ENCODE results near the gene NOTO. TPM values are rescaled to one million over a fixed set of nuclear protein-coding genes. Genes with fewer than 3 reads are reported as not detected.
A peak's percentile ranks its signal among the peaks of the same experiment; 100 is the strongest.
"Not testable (repeated sequence)": the region's sequence is repeated elsewhere in the genome, so short reads cannot be mapped to it uniquely, and the experiment has no call there.

Gene NOTO
- total RNA-seq, 2 donors from 2014 or later, result not detected

GRCh38 chr2:73176881-73177644 is 25.3 kb upstream of the NOTO start:
- ATAC-seq, result peak; percentile 80 to 86
- peak; percentile 84 to 92 for DNase-seq (ENCODE audit: low spot score in 2 of 2)
- peak overlapping the region; percentile 26 to 80 for H3K27ac Mint-ChIP-seq
- H3K9me3 Mint-ChIP-seq, result no peaks in the 10 kb centered on the region
- no peaks in the 10 kb centered on the region for H3K36me3 Mint-ChIP-seq

GRCh38 chr2:73177645-73178255 is 24.6 kb upstream of the NOTO start:
- Mint-ChIP-seq H3K36me3 (no peaks in the 10 kb centered on the region), H3K27ac (peak overlapping the region in 1 of 2 donors; percentile 80), H3K9me3 (no peaks in the 10 kb centered on the region)
- peak in 1 of 2 donors; percentile 14 for ATAC-seq
- DNase-seq (ENCODE audit: low spot score in 2 of 2), result no peak

GRCh38 chr2:73185965-73186364 is 16.4 kb upstream of the NOTO start:
- ATAC-seq (no peak), DNase-seq (ENCODE audit: low spot score in 2 of 2) (no peak)
- Mint-ChIP-seq H3K36me3 (peaks cover 7 to 14% of the 10 kb centered on the region in 2 donors), H3K9me3 (peaks cover 0 to 7% of the 10 kb centered on the region in 2 donors), H3K27ac (no peak overlapping the region)

GRCh38 chr2:73187549-73187948 is 14.8 kb upstream of the NOTO start:
- Mint-ChIP-seq H3K36me3 (peaks cover 7 to 14% of the 10 kb centered on the region in 2 donors), H3K27ac (no peak overlapping the region), H3K9me3 (peaks cover 0 to 7% of the 10 kb centered on the region in 2 donors)
- no peak for DNase-seq (ENCODE audit: low spot score in 2 of 2)
- no peak for ATAC-seq

GRCh38 chr2:73197579-73197978 is 4.8 kb upstream of the NOTO start:
- DNase-seq (ENCODE audit: low spot score in 2 of 2) (no peak), ATAC-seq (no peak)
- Mint-ChIP-seq H3K36me3 (peaks cover 0 to 4% of the 10 kb centered on the region in 2 donors), H3K27ac (no peak overlapping the region), H3K9me3 (no peaks in the 10 kb centered on the region)

- ATAC-seq, result peak; percentile 51 to 74
- not testable (repeated sequence) for H3K27ac Mint-ChIP-seq; DNase-seq (ENCODE audit: low spot score in 2 of 2); H3K9me3 Mint-ChIP-seq; H3K36me3 Mint-ChIP-seq
Measured at GRCh38 chr2:73200281-73200680, 2.1 kb upstream of the NOTO start.

- DNase-seq (ENCODE audit: low spot score in 2 of 2) (no peak), ATAC-seq (peak; percentile 20 to 48)
- H3K36me3 Mint-ChIP-seq, result peaks cover 0 to 4% of the 10 kb centered on the region in 2 donors
- no peaks in the 10 kb centered on the region for H3K9me3 Mint-ChIP-seq
- no peak overlapping the region for H3K27ac Mint-ChIP-seq
Measured at GRCh38 chr2:73203055-73203681, 794 bp downstream of the NOTO start.

- no peak overlapping the region for H3K27ac Mint-ChIP-seq
- DNase-seq (ENCODE audit: low spot score in 2 of 2), result no peak
- no peaks in the 10 kb centered on the region for H3K9me3 Mint-ChIP-seq
- ATAC-seq, result no peak
- peaks cover 0 to 4% of the 10 kb centered on the region in 2 donors for H3K36me3 Mint-ChIP-seq
Measured at GRCh38 chr2:73205611-73206010, 3.2 kb downstream of the NOTO start.

- Mint-ChIP-seq H3K36me3 (no peaks in the 10 kb centered on the region), H3K9me3 (no peaks in the 10 kb centered on the region), H3K27ac (no peak overlapping the region)
- DNase-seq (ENCODE audit: low spot score in 2 of 2) (no peak), ATAC-seq (no peak)
Measured at GRCh38 chr2:73208258-73208657, 5.9 kb downstream of the NOTO start.

- Mint-ChIP-seq H3K36me3 (peaks cover 6 to 7% of the 10 kb centered on the region in 2 donors), H3K9me3 (no peaks in the 10 kb centered on the region), H3K27ac (no peak overlapping the region)
- DNase-seq (ENCODE audit: low spot score in 2 of 2), result no peak
- no peak for ATAC-seq
Measured at GRCh38 chr2:73210019-73210418, 7.6 kb downstream of the NOTO start.

- H3K9me3 Mint-ChIP-seq, result no peaks in the 10 kb centered on the region
- DNase-seq (ENCODE audit: low spot score in 2 of 2) (no peak), ATAC-seq (no peak)
- H3K36me3 Mint-ChIP-seq, result peaks cover 6 to 7% of the 10 kb centered on the region in 2 donors
- no peak overlapping the region for H3K27ac Mint-ChIP-seq
Measured at GRCh38 chr2:73210696-73211095, 8.3 kb downstream of the NOTO start.

GRCh38 chr2:73212098-73212447 is 9.7 kb downstream of the NOTO start:
- Mint-ChIP-seq H3K9me3 (no peaks in the 10 kb centered on the region), H3K36me3 (peaks cover 6 to 7% of the 10 kb centered on the region in 2 donors), H3K27ac (no peak overlapping the region)
- DNase-seq (ENCODE audit: low spot score in 2 of 2) (no peak), ATAC-seq (no peak)

GRCh38 chr2:73212448-73213176 is 10.2 kb downstream of the NOTO start:
- Mint-ChIP-seq H3K27ac (no peak overlapping the region), H3K9me3 (no peaks in the 10 kb centered on the region), H3K36me3 (peaks cover 6 to 7% of the 10 kb centered on the region in 2 donors)
- ATAC-seq, result peak; percentile 72 to 76
- DNase-seq (ENCODE audit: low spot score in 2 of 2), result peak; percentile 76 to 80

GRCh38 chr2:73214120-73215035 is 12.0 kb downstream of the NOTO start, which contains the start of gene SMYD5:
SMYD5 (plus strand) TSS chr2:73214245; CDS start chr2:73214267, 22 bp downstream.
- Mint-ChIP-seq H3K9me3 (no peaks in the 10 kb centered on the region), H3K36me3 (peaks cover 6 to 7% of the 10 kb centered on the region in 2 donors), H3K27ac (peak within 1 kb of the TSS; percentile 94 to 97)
- DNase-seq (ENCODE audit: low spot score in 2 of 2), result peak; percentile 91 to 96
- peak; percentile 91 to 95 for ATAC-seq

GRCh38 chr2:73215254-73215653 is 12.9 kb downstream of the NOTO start:
- ATAC-seq (no peak), DNase-seq (ENCODE audit: low spot score in 2 of 2) (no peak)
- H3K27ac Mint-ChIP-seq, result peak overlapping the region; percentile 41 to 97
- H3K9me3 Mint-ChIP-seq, result no peaks in the 10 kb centered on the region
- H3K36me3 Mint-ChIP-seq, result peaks cover 6 to 7% of the 10 kb centered on the region in 2 donors

GRCh38 chr2:73217160-73217559 is 14.8 kb downstream of the NOTO start:
- H3K36me3 Mint-ChIP-seq, result peaks cover 6 to 7% of the 10 kb centered on the region in 2 donors
- no peak for DNase-seq (ENCODE audit: low spot score in 2 of 2)
- peak overlapping the region in 1 of 2 donors; percentile 25 for H3K27ac Mint-ChIP-seq
- no peak for ATAC-seq
- H3K9me3 Mint-ChIP-seq, result no peaks in the 10 kb centered on the region
